ENCODE results near the gene RBM4B. TPM values are rescaled to one million over a fixed set of nuclear protein-coding genes. Genes with fewer than 3 reads are reported as not detected.

Gene RBM4B
- total RNA-seq, 1 donor from 2014 or later: 21.9 TPM

Other genes starting within 250 kb of the RBM4B start
- gene MRPL11, start 239.0 kb downstream of the RBM4B start, total RNA-seq: 32.8 TPM
- 20.3 TPM for gene PELI3, start 211.0 kb downstream of the RBM4B start, total RNA-seq
- gene DPP3, start 197.5 kb downstream of the RBM4B start, total RNA-seq: 61.2 TPM
- 72.9 TPM for gene BBS1, start 167.3 kb downstream of the RBM4B start, total RNA-seq
- gene ZDHHC24, start 131.8 kb downstream of the RBM4B start, total RNA-seq: 24.1 TPM
- 0.12 TPM for gene ACTN3, start 131.0 kb downstream of the RBM4B start, total RNA-seq
- gene CTSF, start 109.3 kb downstream of the RBM4B start, total RNA-seq: 87.4 TPM
- gene CCDC87, start 84.8 kb downstream of the RBM4B start, total RNA-seq: 1.0 TPM
- gene CCS, start 84.7 kb downstream of the RBM4B start, total RNA-seq: 64.9 TPM
- 84.5 TPM for gene RBM14, start 61.3 kb downstream of the RBM4B start, total RNA-seq
- 119 TPM for gene RBM4, start 39.2 kb downstream of the RBM4B start, total RNA-seq
- gene SPTBN2, start 51.3 kb upstream of the RBM4B start, total RNA-seq: 18.2 TPM
- gene RCE1, start 165.6 kb upstream of the RBM4B start, total RNA-seq: 21.2 TPM
- 7.3 TPM for gene LRFN4, start 179.2 kb upstream of the RBM4B start, total RNA-seq

Data from mucosa of gallbladder (tissue), 1 donor.